ENCODE data around the gene PDIK1L.
"Not testable (repeated sequence)": the region's sequence is repeated elsewhere in the genome, so short reads cannot be mapped to it uniquely, and the experiment has no call there.

The PDIK1L gene

GRCh38 chr1:26090893-26091292 is 20.7 kb upstream of the PDIK1L start:
- DNase-seq (ENCODE audit: low read depth) = no peak

- DNase-seq (ENCODE audit: low read depth) = no peak
These were observed 19.2 kb upstream of the PDIK1L start for GRCh38 chr1:26092422-26092821.

- not testable (repeated sequence) for DNase-seq (ENCODE audit: low read depth)
These were observed 18.1 kb upstream of the PDIK1L start for GRCh38 chr1:26093569-26093968.

GRCh38 chr1:26094076-26094669 is 17.5 kb upstream of the PDIK1L start:
- DNase-seq (ENCODE audit: low read depth) = no peak

DNA sequence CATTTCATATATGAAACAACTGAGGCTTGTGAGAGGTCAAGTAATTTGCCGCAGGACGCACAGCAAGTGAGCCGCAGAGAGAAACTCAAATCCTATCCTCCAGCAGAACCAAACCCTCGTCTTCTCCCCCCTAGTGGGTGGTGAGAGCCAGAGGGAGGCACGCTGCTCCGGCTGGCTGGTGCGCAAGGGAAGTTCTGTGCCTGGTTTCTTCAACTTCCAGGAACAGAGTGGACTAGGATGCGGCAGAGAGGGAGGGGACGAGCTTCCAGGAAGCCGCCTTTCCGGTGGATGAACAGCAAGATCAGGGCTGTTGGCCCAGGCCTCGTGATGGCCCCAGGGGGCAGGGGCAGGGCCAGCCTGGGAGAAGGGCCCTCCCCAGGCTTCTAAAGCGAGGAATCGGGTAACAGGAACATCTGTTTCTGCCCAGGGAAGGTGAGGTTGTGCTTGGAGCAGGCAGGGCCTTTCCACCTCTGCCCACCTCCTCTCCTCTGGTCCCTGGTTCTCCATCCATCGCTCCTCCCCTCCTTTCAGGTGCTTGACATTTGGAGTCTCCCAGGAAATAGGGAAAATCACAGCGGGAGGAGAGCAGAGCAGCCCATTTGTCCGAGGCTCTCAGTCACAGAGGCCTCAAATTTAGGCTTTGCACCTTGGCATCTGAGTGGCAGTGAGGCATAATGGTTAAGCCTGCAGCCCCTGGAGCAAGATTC is 16.8 kb upstream of the PDIK1L start:
- DNase-seq (ENCODE audit: low read depth) = no peak

GRCh38 chr1:26096471-26096870 is 15.2 kb upstream of the PDIK1L start:
- DNase-seq (ENCODE audit: low read depth) = no peak

DNA sequence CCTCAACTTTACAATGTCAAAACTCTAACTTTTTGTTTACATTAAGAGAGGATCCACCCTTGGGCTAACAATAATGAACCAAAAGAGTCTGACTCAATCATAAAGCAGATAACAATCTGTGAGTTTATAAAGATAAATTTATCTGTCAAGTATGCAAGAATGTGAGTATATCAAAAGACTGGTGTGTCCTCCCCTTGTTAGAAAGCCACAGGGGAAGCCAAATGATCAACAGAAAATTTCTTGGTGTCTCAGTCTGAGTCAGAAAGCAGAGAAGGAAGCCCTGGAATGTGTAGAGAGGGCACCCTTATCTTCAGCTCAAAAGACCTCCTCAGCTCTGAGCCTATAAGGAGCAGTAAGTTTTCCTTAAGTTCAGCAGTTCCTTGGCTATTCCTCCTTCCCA is 13.9 kb upstream of the PDIK1L start:
- DNase-seq (ENCODE audit: low read depth) = no peak

- no peak for DNase-seq (ENCODE audit: low read depth)
These were observed 13.0 kb upstream of the PDIK1L start for GRCh38 chr1:26098602-26099001.

DNA sequence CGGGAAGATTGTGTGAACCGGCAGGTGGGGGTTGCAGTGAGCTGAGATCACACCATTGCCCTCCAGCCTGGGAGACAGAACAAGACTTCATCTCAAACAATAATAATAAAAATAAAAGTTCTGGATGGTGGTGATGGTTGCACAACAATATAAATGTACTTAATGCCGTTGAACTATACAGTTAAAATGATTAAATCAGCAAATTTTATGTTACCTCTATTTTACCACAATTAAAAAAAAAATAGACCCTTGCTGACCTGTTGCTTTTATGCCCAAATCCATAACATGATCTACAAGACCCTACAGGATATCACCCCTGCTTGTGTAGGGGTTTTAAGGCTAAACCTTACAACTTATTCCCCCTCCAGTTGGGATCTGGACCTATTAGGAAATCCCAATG is 11.8 kb upstream of the PDIK1L start:
- DNase-seq (ENCODE audit: low read depth) = no peak

DNA sequence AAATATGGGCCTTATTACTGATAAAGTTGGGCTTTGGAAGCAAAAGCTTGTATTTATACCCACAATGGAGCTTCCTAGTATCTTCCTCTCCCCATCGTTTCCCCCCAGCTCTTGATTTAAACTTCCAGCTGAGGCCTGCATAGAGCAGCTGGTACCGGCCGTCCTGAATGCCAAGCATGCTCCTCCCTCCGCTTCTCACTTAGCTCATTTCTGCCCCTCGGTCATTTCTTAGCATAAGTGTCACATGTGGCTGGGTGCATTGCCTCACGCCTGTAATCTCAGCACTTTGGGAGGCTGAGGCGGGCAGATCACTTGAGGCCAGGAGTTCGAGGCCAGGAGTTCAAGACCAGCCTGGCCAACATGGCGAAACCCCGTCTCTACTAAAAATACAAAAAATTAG is 11.4 kb upstream of the PDIK1L start:
- DNase-seq (ENCODE audit: low read depth) = not testable (repeated sequence)

DNA sequence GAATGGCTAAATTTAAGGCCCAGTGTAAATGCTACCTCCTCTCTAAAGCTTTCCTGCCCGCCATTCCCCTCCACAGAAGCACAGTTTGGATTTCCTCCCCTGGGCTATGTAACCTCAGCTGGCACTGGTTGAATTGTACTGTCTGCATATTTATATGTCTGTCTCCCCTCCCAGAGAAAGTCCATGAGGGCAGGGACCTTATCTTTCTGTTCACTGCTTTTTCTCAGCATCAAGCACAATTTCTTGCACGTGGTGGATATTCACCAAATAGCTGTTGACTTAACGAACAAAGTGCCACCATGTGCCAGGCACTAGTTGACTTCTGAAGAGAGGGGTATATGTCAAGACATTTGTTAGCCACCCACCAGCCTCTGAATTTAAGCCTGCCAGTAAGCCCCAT is 9.5 kb upstream of the PDIK1L start:
- DNase-seq (ENCODE audit: low read depth) = no peak

DNA sequence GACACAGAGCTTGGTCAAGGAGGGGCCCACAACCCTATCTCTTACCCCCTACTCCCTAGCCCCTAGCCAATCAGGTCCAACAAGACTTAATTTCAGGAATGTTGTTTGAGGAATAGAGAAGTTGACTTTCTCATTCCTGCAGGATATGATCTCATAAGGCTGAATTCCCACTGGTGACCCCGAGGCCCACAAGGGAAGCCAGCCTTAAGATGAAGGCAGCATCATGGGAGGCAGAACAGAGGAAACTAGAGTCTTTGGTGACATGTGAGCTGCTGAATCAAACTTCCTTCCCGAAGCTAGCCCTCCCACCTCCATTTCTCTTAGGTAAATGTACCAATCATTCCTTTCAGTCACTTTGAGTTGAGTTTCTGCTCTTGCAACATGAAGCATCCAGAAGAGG is 9.1 kb upstream of the PDIK1L start:
- DNase-seq (ENCODE audit: low read depth) = no peak

- DNase-seq (ENCODE audit: low read depth) = not testable (repeated sequence)
These were observed 6.4 kb upstream of the PDIK1L start for GRCh38 chr1:26105226-26105548.

GRCh38 chr1:26109229-26110164 is 2.1 kb upstream of the PDIK1L start:
- no peak for DNase-seq (ENCODE audit: low read depth)

DNA sequence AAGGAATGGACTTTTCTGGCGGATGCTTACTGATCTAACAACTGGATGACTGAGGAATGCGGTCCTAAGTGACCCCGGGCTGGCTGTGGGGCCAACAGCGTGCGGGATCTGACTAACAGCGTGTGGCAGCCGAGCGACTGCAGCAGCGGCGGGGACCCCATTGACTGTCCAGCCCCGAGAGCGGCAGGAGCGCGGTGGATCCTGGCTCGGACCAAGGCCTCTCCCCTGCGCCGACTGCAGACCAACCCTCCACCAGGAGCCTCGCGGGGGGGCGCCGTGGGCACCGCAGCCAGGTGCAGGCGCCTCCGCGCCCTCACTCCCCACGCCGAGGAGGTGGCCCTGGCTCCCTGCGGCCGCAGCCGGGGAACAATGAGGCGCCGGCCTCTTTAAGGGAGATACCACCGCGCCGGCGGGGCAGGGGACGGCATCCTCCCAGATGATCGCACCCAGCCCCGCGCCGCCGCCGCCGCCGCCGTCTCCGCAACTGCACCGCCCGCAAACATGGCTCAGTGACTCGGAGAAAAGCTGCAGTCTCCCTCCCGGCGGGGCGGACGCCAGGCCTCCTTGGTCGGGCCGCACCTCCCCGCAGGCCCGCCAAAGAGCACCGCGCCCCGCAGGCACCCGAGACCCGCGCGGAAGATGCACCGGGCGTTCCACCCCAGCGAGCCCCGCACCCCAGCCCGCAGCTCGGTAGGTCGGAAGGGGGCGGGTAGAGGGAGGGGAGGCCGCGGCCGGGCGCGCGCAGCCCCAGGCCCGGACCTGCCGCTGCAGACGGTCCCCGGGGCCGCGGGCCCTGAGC is 694 bp upstream of the PDIK1L start:
- peak; percentile 56 for DNase-seq (ENCODE audit: low read depth)

- no peak for DNase-seq (ENCODE audit: low read depth)
These were observed 767 bp downstream of the PDIK1L start for GRCh38 chr1:26112407-26112775.

- DNase-seq (ENCODE audit: low read depth) = no peak
These were observed 2.7 kb downstream of the PDIK1L start for GRCh38 chr1:26114165-26114927.

DNA sequence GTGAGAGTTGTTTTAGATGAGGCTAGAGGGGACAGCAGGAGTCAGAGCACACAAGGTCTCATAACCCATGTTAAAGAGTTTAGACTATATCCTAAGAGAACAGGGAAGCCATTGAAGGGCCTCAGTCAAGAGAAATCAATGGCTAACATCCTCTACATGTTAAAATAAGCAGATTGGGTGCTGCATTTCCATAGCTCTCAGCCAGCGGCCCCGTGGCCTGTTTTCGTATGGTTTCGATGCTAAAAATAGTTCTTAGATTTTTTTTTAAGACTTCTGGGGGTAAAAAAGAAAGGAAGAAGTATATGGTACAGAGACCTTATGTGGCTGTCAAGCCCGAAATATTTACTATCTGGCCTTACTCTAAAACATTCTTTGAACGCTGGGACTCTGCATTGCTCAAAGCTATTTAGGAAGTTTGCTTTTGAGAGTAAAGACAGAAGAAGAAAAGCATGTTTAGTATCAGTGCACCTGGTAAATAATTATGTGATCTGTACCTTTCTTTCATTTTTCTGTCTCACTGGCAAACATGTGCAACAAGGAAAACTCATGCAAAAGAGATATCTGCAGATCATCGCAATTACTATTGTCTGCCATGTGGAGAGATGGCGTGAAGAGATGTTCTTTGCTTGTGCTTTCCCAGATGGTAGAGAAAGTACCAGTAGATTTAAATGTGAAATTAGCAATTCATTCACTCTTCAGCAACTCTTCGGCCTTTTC is 8.4 kb downstream of the PDIK1L start:
- no peak for DNase-seq (ENCODE audit: low read depth)

- no peak for DNase-seq (ENCODE audit: low read depth)
These were observed 10.5 kb downstream of the PDIK1L start for GRCh38 chr1:26121854-26122773.

Data from activated T-helper 9 cell treated with anti-CD3 and anti-CD28 coated beads, Interleukin-2, amount 50 U/mL, for 16 hours (primary cell).